Subcutaneous abdominal adipose tissue (tissue), 5 donors: Measurements from ENCODE around the gene SLC27A2.

Source experiments
- H3K27ac ChIP-seq: one replicate; pipeline ENCODE4 v1.7.0; 2013; ENCODE audit warnings: low read depth, mild to moderate bottlenecking, inconsistent platforms, low read length, moderate library complexity
- H3K27me3 ChIP-seq, 5 donors: one replicate each; pipeline ENCODE4 v1.7.0; 2013; ENCODE audit warnings: low read length in 5 of 5, inconsistent platforms in 1 of 5; ENCODE audit not compliant: control insufficient read depth in 5 of 5, insufficient read depth in 4 of 5
- H3K36me3 ChIP-seq, 5 donors: one replicate each; pipeline ENCODE4 v1.7.0; 2013; ENCODE audit warnings: low read length in 5 of 5; ENCODE audit not compliant: control insufficient read depth in 5 of 5, insufficient read depth in 5 of 5
- H3K4me1 ChIP-seq, 5 donors: one replicate each; pipeline ENCODE4 v1.7.0; 2013; ENCODE audit warnings: low read length in 5 of 5, mild to moderate bottlenecking in 3 of 5, moderate library complexity in 1 of 5; ENCODE audit not compliant: control insufficient read depth in 5 of 5, insufficient read depth in 5 of 5
- H3K4me3 ChIP-seq, 5 donors: one replicate each; pipeline ENCODE4 v1.7.0; 2013; ENCODE audit warnings: low read length in 5 of 5, low read depth in 1 of 5
- H3K9ac ChIP-seq, 5 donors: one replicate each; pipeline ENCODE4 v1.7.0; 2013; ENCODE audit warnings: low read length in 5 of 5, mild to moderate bottlenecking in 4 of 5, moderate library complexity in 3 of 5
- H3K9me3 ChIP-seq, 5 donors: one replicate each; pipeline ENCODE4 v1.7.0; 2013; ENCODE audit warnings: low read length in 5 of 5; ENCODE audit not compliant: control insufficient read depth in 5 of 5
- donor health status: healthy.
- donor health status: healthy.
- donor health status: healthy.
- donor health status: healthy.
- donor health status: healthy.

The SLC27A2 gene

GRCh38 chr15:50247819-50248655, 66.0 kb downstream of the SLC27A2 start:
- H3K4me1 ChIP-seq, result peaks cover 0 to 3% (median 0%) of the 10 kb centered on the region in 5 donors
- no peak overlapping the region for H3K9ac ChIP-seq
- no peak overlapping the region for H3K27ac ChIP-seq
- no peaks in the 10 kb centered on the region for H3K9me3 ChIP-seq
- peak overlapping the region in 1 of 5 donors; percentile 22 for H3K4me3 ChIP-seq
- no peaks in the 10 kb centered on the region for H3K27me3 ChIP-seq
- H3K36me3 ChIP-seq, result no peaks in the 10 kb centered on the region

GRCh38 chr15:50248994-50249582, 67.1 kb downstream of the SLC27A2 start:
- Histone ChIP-seq H3K27me3 (no peaks in the 10 kb centered on the region), H3K9ac (no peak overlapping the region), H3K27ac (no peak overlapping the region), H3K9me3 (no peaks in the 10 kb centered on the region), H3K4me3 (no peak overlapping the region), H3K4me1 (peaks cover 0 to 3% (median 0%) of the 10 kb centered on the region in 5 donors), H3K36me3 (no peaks in the 10 kb centered on the region)

- Histone ChIP-seq H3K27ac (no peak overlapping the region), H3K4me3 (no peak overlapping the region), H3K27me3 (no peaks in the 10 kb centered on the region), H3K36me3 (no peaks in the 10 kb centered on the region), H3K9ac (no peak overlapping the region), H3K4me1 (peaks cover 0 to 3% (median 0%) of the 10 kb centered on the region in 5 donors), H3K9me3 (no peaks in the 10 kb centered on the region)
These were observed 67.7 kb downstream of the SLC27A2 start for GRCh38 chr15:50249704-50250103.

- H3K36me3 ChIP-seq, result no peaks in the 10 kb centered on the region
- H3K27me3 ChIP-seq, result no peaks in the 10 kb centered on the region
- no peaks in the 10 kb centered on the region for H3K9me3 ChIP-seq
- no peak overlapping the region for H3K27ac ChIP-seq
- no peak overlapping the region for H3K9ac ChIP-seq
- no peak overlapping the region for H3K4me3 ChIP-seq
- peaks cover 0 to 3% (median 0%) of the 10 kb centered on the region in 5 donors for H3K4me1 ChIP-seq
These were observed 68.9 kb downstream of the SLC27A2 start for GRCh38 chr15:50250760-50251394.

- Histone ChIP-seq H3K4me3 (no peak overlapping the region), H3K27ac (no peak overlapping the region), H3K9ac (no peak overlapping the region), H3K4me1 (peaks cover 0 to 3% (median 0%) of the 10 kb centered on the region in 5 donors), H3K9me3 (no peaks in the 10 kb centered on the region), H3K27me3 (no peaks in the 10 kb centered on the region), H3K36me3 (no peaks in the 10 kb centered on the region)
These were observed 69.7 kb downstream of the SLC27A2 start for GRCh38 chr15:50251638-50252182.

GRCh38 chr15:50252556-50252955, 70.6 kb downstream of the SLC27A2 start:
- H3K9me3 ChIP-seq, result no peaks in the 10 kb centered on the region
- H3K27ac ChIP-seq, result no peak overlapping the region
- no peaks in the 10 kb centered on the region for H3K36me3 ChIP-seq
- no peak overlapping the region for H3K9ac ChIP-seq
- no peak overlapping the region for H3K4me3 ChIP-seq
- no peaks in the 10 kb centered on the region for H3K27me3 ChIP-seq
- peaks cover 0 to 3% (median 0%) of the 10 kb centered on the region in 5 donors for H3K4me1 ChIP-seq

GRCh38 chr15:50256188-50257041, 74.4 kb downstream of the SLC27A2 start:
- H3K27ac ChIP-seq, result no peak overlapping the region
- no peaks in the 10 kb centered on the region for H3K27me3 ChIP-seq
- H3K9ac ChIP-seq, result no peak overlapping the region
- no peaks in the 10 kb centered on the region for H3K4me1 ChIP-seq
- no peaks in the 10 kb centered on the region for H3K9me3 ChIP-seq
- H3K36me3 ChIP-seq, result no peaks in the 10 kb centered on the region
- no peak overlapping the region for H3K4me3 ChIP-seq

- H3K36me3 ChIP-seq, result no peaks in the 10 kb centered on the region
- no peaks in the 10 kb centered on the region for H3K27me3 ChIP-seq
- H3K4me1 ChIP-seq, result no peaks in the 10 kb centered on the region
- no peak overlapping the region for H3K9ac ChIP-seq
- no peak overlapping the region for H3K4me3 ChIP-seq
- no peak overlapping the region for H3K27ac ChIP-seq
- no peaks in the 10 kb centered on the region for H3K9me3 ChIP-seq
These were observed 75.3 kb downstream of the SLC27A2 start for GRCh38 chr15:50257332-50257731.

- no peaks in the 10 kb centered on the region for H3K9me3 ChIP-seq
- H3K9ac ChIP-seq, result no peak overlapping the region
- no peaks in the 10 kb centered on the region for H3K4me1 ChIP-seq
- H3K36me3 ChIP-seq, result no peaks in the 10 kb centered on the region
- no peak overlapping the region for H3K4me3 ChIP-seq
- H3K27me3 ChIP-seq, result no peaks in the 10 kb centered on the region
- H3K27ac ChIP-seq, result no peak overlapping the region
These were observed 75.9 kb downstream of the SLC27A2 start for GRCh38 chr15:50257924-50258323.
